HEK293 (cell line): ENCODE results near the gene CERS4.

Source experiments
- CTCF ChIP-seq: fragments of 450-650 bp; formaldehyde crosslinking; IDR thresholded peaks from 2 replicates; pipeline ENCODE4 v1.5.1; 2016; ENCODE audit warnings: missing biosample characterization, missing genetic modification characterization
- ZFP37 ChIP-seq: fragments of 450-650 bp; formaldehyde crosslinking; IDR thresholded peaks from 2 replicates; pipeline ENCODE4 v1.5.1; 2016; ENCODE audit warnings: missing biosample characterization, missing genetic modification characterization
- ZNF23 ChIP-seq: fragments of 450-650 bp; formaldehyde crosslinking; IDR thresholded peaks from 2 replicates; pipeline ENCODE4 v1.5.1; 2016; ENCODE audit warnings: missing biosample characterization, missing genetic modification characterization, borderline replicate concordance
- ZNF362 ChIP-seq: fragments of 450-650 bp; formaldehyde crosslinking; IDR thresholded peaks from 2 replicates; pipeline ENCODE4 v1.5.1; 2016; ENCODE audit warnings: missing biosample characterization, missing genetic modification characterization
- ZNF549 ChIP-seq: fragments of 450-650 bp; IDR thresholded peaks from 2 replicates; pipeline ENCODE4 v1.5.1; 2018; ENCODE audit warnings: missing biosample characterization, missing genetic modification characterization, mild to moderate bottlenecking, inconsistent platforms, moderate library complexity

DNA sequence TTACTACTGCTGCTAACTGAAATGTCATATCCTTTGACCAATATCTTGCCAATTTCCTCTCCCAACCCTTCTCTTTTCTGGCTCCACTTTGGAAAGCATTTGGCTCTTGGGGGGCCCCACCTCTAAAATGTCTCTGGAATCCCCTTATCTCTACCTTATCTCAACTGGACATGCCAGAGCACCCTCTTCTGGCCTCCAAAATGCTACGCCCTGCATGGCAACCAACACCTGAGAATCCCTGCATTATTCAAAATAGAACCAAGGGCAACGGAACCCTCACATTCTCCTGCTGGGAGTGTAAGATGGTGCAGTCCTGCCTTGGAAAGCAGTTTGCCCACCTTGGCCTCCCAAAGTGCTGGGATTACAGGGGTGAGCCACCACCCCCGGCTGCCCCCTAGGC, 35.3 kb downstream of the CERS4 start:
- TF ChIP-seq ZNF23 (tag by site-specific recombination) (no peak), CTCF (tag by site-specific recombination) (no peak), ZNF549 (tag by site-specific recombination) (no peak), ZFP37 (tag by site-specific recombination) (no peak), ZNF362 (tag by site-specific recombination) (no peak)
